Neural progenitor cell (in vitro differentiated cells): Measurements from ENCODE around the gene EIF3A.

Source experiments
- EZH2 ChIP-seq: fragments of 200-600 bp; sonication (generic); IDR thresholded peaks from 2 replicates; pipeline ENCODE4 v1.6.1; 2017; ENCODE audit warnings: antibody characterized with exemption, mild to moderate bottlenecking, moderate library complexity
- EZH2phosphoT487 ChIP-seq: fragments of 200-600 bp; sonication (generic); IDR thresholded peaks from 2 replicates; pipeline ENCODE4 v1.6.1; 2017; ENCODE audit warnings: antibody characterized with exemption
- TF ChIP-seq, protein P1 (sequence below): fragments of 200-600 bp; sonication (generic); IDR thresholded peaks from 2 replicates; pipeline ENCODE4 v1.5.1; 2017; ENCODE audit warnings: antibody characterized with exemption, mild to moderate bottlenecking

DNA sequence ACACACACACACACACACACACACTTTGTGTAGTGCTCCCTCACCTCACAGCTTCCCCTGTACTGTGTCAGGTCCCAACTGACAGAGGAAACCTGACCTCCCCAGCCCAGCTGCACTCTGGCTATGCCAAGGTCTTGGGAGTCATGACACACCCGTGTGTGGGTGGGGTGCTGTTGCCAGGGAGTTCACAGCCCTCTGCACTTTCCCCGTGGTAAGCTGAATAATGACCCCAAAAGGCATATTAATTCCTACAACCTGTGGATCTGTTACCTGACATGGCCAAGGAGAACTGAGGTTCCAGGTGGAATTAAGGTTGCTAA is 60.0 kb downstream of the EIF3A start:
- TF ChIP-seq, protein P1, sequence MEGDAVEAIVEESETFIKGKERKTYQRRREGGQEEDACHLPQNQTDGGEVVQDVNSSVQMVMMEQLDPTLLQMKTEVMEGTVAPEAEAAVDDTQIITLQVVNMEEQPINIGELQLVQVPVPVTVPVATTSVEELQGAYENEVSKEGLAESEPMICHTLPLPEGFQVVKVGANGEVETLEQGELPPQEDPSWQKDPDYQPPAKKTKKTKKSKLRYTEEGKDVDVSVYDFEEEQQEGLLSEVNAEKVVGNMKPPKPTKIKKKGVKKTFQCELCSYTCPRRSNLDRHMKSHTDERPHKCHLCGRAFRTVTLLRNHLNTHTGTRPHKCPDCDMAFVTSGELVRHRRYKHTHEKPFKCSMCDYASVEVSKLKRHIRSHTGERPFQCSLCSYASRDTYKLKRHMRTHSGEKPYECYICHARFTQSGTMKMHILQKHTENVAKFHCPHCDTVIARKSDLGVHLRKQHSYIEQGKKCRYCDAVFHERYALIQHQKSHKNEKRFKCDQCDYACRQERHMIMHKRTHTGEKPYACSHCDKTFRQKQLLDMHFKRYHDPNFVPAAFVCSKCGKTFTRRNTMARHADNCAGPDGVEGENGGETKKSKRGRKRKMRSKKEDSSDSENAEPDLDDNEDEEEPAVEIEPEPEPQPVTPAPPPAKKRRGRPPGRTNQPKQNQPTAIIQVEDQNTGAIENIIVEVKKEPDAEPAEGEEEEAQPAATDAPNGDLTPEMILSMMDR, result no peak
- TF ChIP-seq EZH2phosphoT487 (no peak), EZH2 (no peak)
